Fibroblast of lung (primary cell): ENCODE data around the gene NCBP2. TPM values are rescaled to one million over a fixed set of nuclear protein-coding genes. Genes with fewer than 3 reads are reported as not detected.

Experiments used
- DNase-seq, 2 donors: peaks; one replicate each; pipeline versions ENCODE4 v3.0.0 to v3.0.0-alpha.2; 2010; ENCODE audit warnings: low read depth in 2 of 2
- H2AFZ ChIP-seq: 2 replicates; pipeline ENCODE4 v1.5.1; 2012; ENCODE audit warnings: low read length, control low read depth, inconsistent platforms
- H3K27ac ChIP-seq: 2 replicates; pipeline ENCODE4 v1.5.1; 2011; ENCODE audit warnings: low read length, control low read depth; ENCODE audit not compliant: insufficient read depth
- H3K27me3 ChIP-seq: 2 replicates; pipeline ENCODE4 v1.5.1; 2011; ENCODE audit warnings: mild to moderate bottlenecking, low read length; ENCODE audit not compliant: control insufficient read depth, insufficient read depth
- H3K36me3 ChIP-seq: 2 replicates; pipeline ENCODE4 v1.5.1; 2011; ENCODE audit warnings: low read length; ENCODE audit not compliant: control insufficient read depth, insufficient read depth
- H3K4me1 ChIP-seq: 2 replicates; pipeline ENCODE4 v1.5.1; 2011; ENCODE audit warnings: low read length; ENCODE audit not compliant: control insufficient read depth, insufficient read depth; ENCODE audit errors: extremely low read depth
- H3K4me2 ChIP-seq: 2 replicates; pipeline ENCODE4 v1.5.1; 2011; ENCODE audit warnings: low read length, control low read depth; ENCODE audit not compliant: insufficient read depth; ENCODE audit errors: extremely low read depth
- H3K4me3 ChIP-seq, 4 experiments: fragments of 200-600 bp in 1 of 4; sonication (generic) in 1 of 4; replicated peaks in 1 of 4; 2 replicates each; pipeline ENCODE4 v1.5.1; 2011 to 2016; ENCODE audit warnings: low read length in 4 of 4, low read depth in 3 of 4, mild to moderate bottlenecking in 3 of 4, control low read depth in 2 of 4, inconsistent platforms in 1 of 4, mixed read lengths in 1 of 4; ENCODE audit not compliant: insufficient read depth in 1 of 4; ENCODE audit errors: control extremely low read depth in 1 of 4
- H3K79me2 ChIP-seq: 2 replicates; pipeline ENCODE4 v1.5.1; 2012; ENCODE audit warnings: mild to moderate bottlenecking, low read length, inconsistent platforms; ENCODE audit not compliant: control insufficient read depth, insufficient read depth
- H3K9ac ChIP-seq: 2 replicates; pipeline ENCODE4 v1.5.1; 2011; ENCODE audit warnings: mild to moderate bottlenecking, low read length, control low read depth; ENCODE audit not compliant: insufficient read depth
- H3K9me3 ChIP-seq: 2 replicates; pipeline ENCODE4 v1.5.1; 2012; ENCODE audit warnings: low read depth, low read length; ENCODE audit not compliant: control insufficient read depth, insufficient read depth
- H4K20me1 ChIP-seq: 2 replicates; pipeline ENCODE4 v1.5.1; 2011; ENCODE audit warnings: low read length; ENCODE audit not compliant: control insufficient read depth, insufficient read depth; ENCODE audit errors: extremely low read depth
- CTCF ChIP-seq, 2 donors: IDR thresholded peaks in 1 of 2; conservative IDR thresholded peaks in 1 of 2; 1 replicate in 1 of 2; 2 replicates in 1 of 2; pipeline ENCODE4 v1.5.1; 2011 to 2012; ENCODE audit warnings: low read length in 2 of 2, control low read depth in 1 of 2, inconsistent platforms in 1 of 2, low read depth in 1 of 2, mild to moderate bottlenecking in 1 of 2
- EZH2 ChIP-seq: IDR thresholded peaks from 2 replicates; pipeline ENCODE4 v1.5.1; 2012; ENCODE audit warnings: low read length, control low read depth, mild to moderate bottlenecking; ENCODE audit errors: missing control alignments
- polyA plus RNA-seq, 2 donors: library from polyadenylated mRNA; depleted of rRNA in 1 of 2; stranded (reverse) in 1 of 2; unstranded in 1 of 2; fragments of >200 nt; gene quantifications; 2 replicates each; pipeline ENCODE4 v1.2.1, GENCODE V29; 2011 to 2012; ENCODE audit warnings: missing spikeins in 1 of 2
- total RNA-seq: library from RNA; depleted of rRNA; stranded (reverse); fragments of >200 nt; gene quantifications from 2 replicates; pipeline ENCODE4 v1.2.1, GENCODE V29; 2014

Gene NCBP2
- total and polyA plus RNA-seq, 2 donors (not counting 1 experiment from before 2014, with no cell fraction given) = 65.2 to 85.9 TPM

DNA sequence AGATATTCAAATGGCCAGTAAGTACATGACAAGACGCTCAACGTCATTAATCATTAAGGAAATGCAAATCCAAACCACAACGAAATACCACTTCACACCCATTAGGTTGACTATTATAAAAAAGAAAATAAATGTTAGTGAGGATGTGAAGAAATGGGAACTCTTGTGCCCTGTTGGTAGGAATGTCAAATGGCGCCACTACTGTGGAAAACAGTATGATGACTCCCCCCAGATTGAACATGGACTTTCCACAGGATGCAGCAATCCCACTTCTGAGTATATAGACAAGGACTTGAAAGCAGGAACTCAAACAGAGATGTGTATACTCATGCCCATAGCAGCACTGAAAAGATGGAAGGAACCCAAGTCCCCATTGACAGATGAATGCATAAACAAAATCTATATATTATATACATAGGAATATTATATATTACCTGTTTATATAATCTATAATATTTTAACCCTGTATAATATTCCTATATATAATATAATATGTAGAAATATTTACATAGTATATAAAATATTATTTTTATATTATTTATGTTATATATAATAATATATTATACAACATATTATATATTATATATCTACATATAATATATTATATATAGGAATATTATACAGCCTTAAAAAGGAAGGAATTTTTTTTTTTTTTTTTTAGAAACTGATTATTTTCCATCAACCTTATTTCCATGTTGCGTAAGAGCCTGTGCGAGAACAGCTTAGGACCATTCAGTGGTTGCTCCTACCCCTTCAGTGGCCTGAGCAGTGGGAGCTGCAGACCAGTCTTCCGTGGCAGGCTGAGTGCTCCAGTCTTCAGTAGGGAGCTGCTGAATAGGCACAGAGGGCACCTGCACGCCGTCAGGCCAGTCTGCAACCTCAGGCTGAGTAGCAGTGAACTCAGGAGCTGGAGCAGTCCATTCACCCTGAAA is 43.9 kb upstream of the NCBP2 start:
- Histone ChIP-seq H3K27ac (no peak overlapping the region), H3K4me2 (no peak overlapping the region), H2AFZ (no peak overlapping the region), H3K79me2 (no peaks in the 10 kb centered on the region), H3K36me3 (no peaks in the 10 kb centered on the region), H3K9me3 (no peaks in the 10 kb centered on the region), H3K4me1 (no peaks in the 10 kb centered on the region), H3K4me3 (no peak overlapping the region), H3K27me3 (peaks cover 5% of the 10 kb centered on the region), H3K9ac (no peak overlapping the region), H4K20me1 (no peaks in the 10 kb centered on the region)
- no peak for DNase-seq
- TF ChIP-seq EZH2 (no peak), CTCF (conservative IDR thresholded peaks at IDR 0.05 in 1 of 2, IDR thresholded peaks at IDR 0.05 in 1 of 2; ENCODE audit: low read depth in 1 of 2, low read length in 2 of 2) (peak in 1 of 2 donors; percentile 26)

GRCh38 chr3:196985298-196985697 is 43.0 kb upstream of the NCBP2 start:
- H3K27me3 ChIP-seq = peaks cover 5% of the 10 kb centered on the region
- no peaks in the 10 kb centered on the region for H3K9me3 ChIP-seq
- no peak overlapping the region for H3K9ac ChIP-seq
- no peaks in the 10 kb centered on the region for H4K20me1 ChIP-seq
- H3K4me3 ChIP-seq = no peak overlapping the region
- H3K4me1 ChIP-seq = no peaks in the 10 kb centered on the region
- TF ChIP-seq CTCF (conservative IDR thresholded peaks at IDR 0.05 in 1 of 2, IDR thresholded peaks at IDR 0.05 in 1 of 2; ENCODE audit: low read depth in 1 of 2, low read length in 2 of 2) = no peak
- TF ChIP-seq EZH2 = no peak
- no peaks in the 10 kb centered on the region for H3K79me2 ChIP-seq
- no peak overlapping the region for H3K27ac ChIP-seq
- H2AFZ ChIP-seq = no peak overlapping the region
- DNase-seq = no peak
- H3K36me3 ChIP-seq = no peaks in the 10 kb centered on the region
- no peak overlapping the region for H3K4me2 ChIP-seq

- H3K36me3 ChIP-seq = no peaks in the 10 kb centered on the region
- H3K4me1 ChIP-seq = no peaks in the 10 kb centered on the region
- no peak overlapping the region for H3K27ac ChIP-seq
- no peak for DNase-seq
- H3K9ac ChIP-seq = no peak overlapping the region
- TF ChIP-seq EZH2 = no peak
- no peak for TF ChIP-seq CTCF (conservative IDR thresholded peaks at IDR 0.05 in 1 of 2, IDR thresholded peaks at IDR 0.05 in 1 of 2; ENCODE audit: low read depth in 1 of 2, low read length in 2 of 2)
- H2AFZ ChIP-seq = no peak overlapping the region
- H4K20me1 ChIP-seq = no peaks in the 10 kb centered on the region
- H3K9me3 ChIP-seq = no peaks in the 10 kb centered on the region
- H3K27me3 ChIP-seq = peaks cover 5% of the 10 kb centered on the region
- H3K4me3 ChIP-seq = no peak overlapping the region
- H3K4me2 ChIP-seq = no peak overlapping the region
- no peaks in the 10 kb centered on the region for H3K79me2 ChIP-seq
Measured at GRCh38 chr3:196983186-196983585, 40.9 kb upstream of the NCBP2 start.
